ENCODE results near the gene SPATA9.
A peak's percentile ranks its signal among the peaks of the same experiment; 100 is the strongest.

SPATA9 gene

DNA sequence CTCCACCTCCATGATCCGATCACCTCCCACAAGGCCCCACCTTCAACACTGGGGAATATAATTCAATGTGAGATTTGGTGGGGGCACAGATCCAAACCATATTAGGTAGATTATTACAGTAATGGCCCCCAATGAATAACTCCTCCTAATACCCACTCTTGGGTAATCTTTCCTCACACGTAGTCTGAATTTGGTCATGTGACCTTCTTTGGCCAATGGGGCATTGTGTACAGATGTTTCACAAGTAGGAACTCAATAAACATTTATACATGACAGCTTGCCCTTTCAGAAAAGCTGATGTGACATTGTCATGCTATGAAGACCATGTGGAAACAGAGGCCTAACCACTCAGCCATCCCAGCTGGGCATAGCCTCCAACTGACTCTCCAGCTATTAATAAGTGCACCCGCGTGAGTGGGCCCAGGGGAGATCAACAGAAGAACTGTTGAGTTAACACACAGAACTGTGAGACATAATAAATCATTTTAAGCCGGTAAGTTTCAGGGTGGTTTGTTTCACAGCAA, 52.3 kb downstream of the SPATA9 start:
- Histone ChIP-seq H3K9me3 (ENCODE audit: control insufficient read depth, insufficient read depth, low read depth, low read length) (no peaks in the 10 kb centered on the region), H3K4me3 (ENCODE audit: low read depth, low read length) (no peak overlapping the region), H3K27ac (ENCODE audit: extremely low read depth, low read depth, low read length) (no peak overlapping the region), H3K36me3 (ENCODE audit: control insufficient read depth in 2 of 2, insufficient read depth in 1 of 2, low read length in 2 of 2) (no peaks in the 10 kb centered on the region), H3K4me1 (ENCODE audit: control insufficient read depth, insufficient read depth, low read length) (no peaks in the 10 kb centered on the region)
- ChIA-PET POLR2A (no interaction called here), CTCF (interaction anchor here (0.9 to 2.2 kb wide), 3 partner anchors 11 to 217 kb away, joined by 3 to 8 read pairs (median 4); no protein-coding TSS in a partner anchor)
- TF ChIP-seq ZNF175 (tag by site-specific recombination; IDR thresholded peaks at IDR 0.05) = no peak
- TF ChIP-seq ZNF2 (tag by site-specific recombination; IDR thresholded peaks at IDR 0.05) = no peak
- no peak for TF ChIP-seq SP7 (tag by site-specific recombination; IDR thresholded peaks at IDR 0.05)

DNA sequence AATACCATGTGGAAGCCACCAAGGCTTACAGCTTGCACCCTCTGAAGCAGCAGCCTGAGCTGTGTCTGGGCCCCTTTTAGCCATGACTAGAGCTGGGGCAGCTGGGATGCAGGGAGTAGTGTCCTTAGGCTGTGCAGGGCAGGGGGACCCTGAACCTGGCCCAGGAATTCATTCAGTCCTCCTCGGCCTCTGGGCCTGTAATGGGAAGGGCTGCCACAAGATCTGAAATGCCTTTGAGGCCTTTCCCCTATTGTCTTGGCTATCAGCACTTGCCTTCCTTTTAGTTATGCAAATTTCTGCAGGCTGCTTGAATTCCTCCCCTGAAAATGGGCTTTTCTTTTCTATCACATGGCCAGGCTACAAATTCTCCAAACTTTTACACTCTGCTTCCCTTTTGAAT, 53.9 kb downstream of the SPATA9 start:
- Histone ChIP-seq H3K27ac (ENCODE audit: extremely low read depth, low read depth, low read length) (no peak overlapping the region), H3K9me3 (ENCODE audit: control insufficient read depth, insufficient read depth, low read depth, low read length) (no peaks in the 10 kb centered on the region), H3K4me1 (ENCODE audit: control insufficient read depth, insufficient read depth, low read length) (no peaks in the 10 kb centered on the region), H3K4me3 (ENCODE audit: low read depth, low read length) (no peak overlapping the region), H3K36me3 (ENCODE audit: control insufficient read depth in 2 of 2, insufficient read depth in 1 of 2, low read length in 2 of 2) (no peaks in the 10 kb centered on the region)
- ChIA-PET POLR2A (no interaction called here), CTCF (interaction anchor here (0.6 kb wide), 1 partner anchor 719 kb away, joined by 4 read pairs; no protein-coding TSS in a partner anchor)
- TF ChIP-seq, protein P1, sequence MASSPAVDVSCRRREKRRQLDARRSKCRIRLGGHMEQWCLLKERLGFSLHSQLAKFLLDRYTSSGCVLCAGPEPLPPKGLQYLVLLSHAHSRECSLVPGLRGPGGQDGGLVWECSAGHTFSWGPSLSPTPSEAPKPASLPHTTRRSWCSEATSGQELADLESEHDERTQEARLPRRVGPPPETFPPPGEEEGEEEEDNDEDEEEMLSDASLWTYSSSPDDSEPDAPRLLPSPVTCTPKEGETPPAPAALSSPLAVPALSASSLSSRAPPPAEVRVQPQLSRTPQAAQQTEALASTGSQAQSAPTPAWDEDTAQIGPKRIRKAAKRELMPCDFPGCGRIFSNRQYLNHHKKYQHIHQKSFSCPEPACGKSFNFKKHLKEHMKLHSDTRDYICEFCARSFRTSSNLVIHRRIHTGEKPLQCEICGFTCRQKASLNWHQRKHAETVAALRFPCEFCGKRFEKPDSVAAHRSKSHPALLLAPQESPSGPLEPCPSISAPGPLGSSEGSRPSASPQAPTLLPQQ (tag by site-specific recombination; IDR thresholded peaks at IDR 0.05) = no peak
- peak; percentile 78 for TF ChIP-seq ZNF585B (tag by site-specific recombination; IDR thresholded peaks at IDR 0.05)

DNA sequence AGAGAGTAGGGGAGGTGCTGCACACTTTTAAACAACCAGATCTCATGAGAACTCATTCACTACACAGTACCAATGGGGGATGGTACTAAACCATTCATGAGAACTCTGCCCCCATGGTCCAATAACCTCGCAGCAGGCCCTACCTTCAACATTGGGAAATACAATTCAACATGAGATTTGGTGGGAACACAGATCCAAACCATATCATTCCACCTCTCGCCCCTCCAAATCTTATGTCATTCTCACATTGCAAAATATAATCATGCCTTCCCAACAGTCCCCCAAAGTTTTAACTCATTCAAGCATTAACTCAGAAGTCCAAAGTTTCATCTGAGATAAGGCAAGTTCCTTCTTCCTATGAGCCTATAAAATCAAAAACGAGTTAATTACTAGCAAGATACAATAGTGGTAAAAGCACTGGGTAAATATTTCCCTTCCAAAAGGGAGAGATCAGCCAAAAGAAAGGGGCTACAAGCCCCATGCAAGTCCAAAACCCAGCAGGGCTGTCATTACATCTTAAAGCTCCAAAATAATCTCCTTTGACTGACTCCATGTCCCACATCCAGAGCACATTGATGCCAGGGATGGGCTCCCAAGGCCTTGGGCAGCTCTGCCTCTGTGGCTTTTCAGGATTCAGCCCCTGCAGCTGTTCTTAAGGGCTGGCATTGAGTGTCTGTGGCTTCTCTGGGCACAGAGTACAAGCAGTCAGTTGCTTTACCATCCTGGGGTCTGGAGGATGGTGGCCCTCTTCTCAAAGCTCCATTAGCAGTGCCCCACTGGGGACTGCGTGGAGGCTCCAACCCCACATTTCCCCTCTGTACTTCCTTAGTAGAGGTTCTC, 54.6 kb downstream of the SPATA9 start:
- Histone ChIP-seq H3K4me1 (ENCODE audit: control insufficient read depth, insufficient read depth, low read length) (no peaks in the 10 kb centered on the region), H3K36me3 (ENCODE audit: control insufficient read depth in 2 of 2, insufficient read depth in 1 of 2, low read length in 2 of 2) (no peaks in the 10 kb centered on the region), H3K4me3 (ENCODE audit: low read depth, low read length) (no peak overlapping the region), H3K27ac (ENCODE audit: extremely low read depth, low read depth, low read length) (no peak overlapping the region), H3K9me3 (ENCODE audit: control insufficient read depth, insufficient read depth, low read depth, low read length) (no peaks in the 10 kb centered on the region)
- ChIA-PET POLR2A (no interaction called here), CTCF (interaction anchor here (0.6 to 1.4 kb wide), 2 partner anchors 219 to 718 kb away, joined by 3 to 4 read pairs; no protein-coding TSS in a partner anchor)
- TF ChIP-seq, protein P2, sequence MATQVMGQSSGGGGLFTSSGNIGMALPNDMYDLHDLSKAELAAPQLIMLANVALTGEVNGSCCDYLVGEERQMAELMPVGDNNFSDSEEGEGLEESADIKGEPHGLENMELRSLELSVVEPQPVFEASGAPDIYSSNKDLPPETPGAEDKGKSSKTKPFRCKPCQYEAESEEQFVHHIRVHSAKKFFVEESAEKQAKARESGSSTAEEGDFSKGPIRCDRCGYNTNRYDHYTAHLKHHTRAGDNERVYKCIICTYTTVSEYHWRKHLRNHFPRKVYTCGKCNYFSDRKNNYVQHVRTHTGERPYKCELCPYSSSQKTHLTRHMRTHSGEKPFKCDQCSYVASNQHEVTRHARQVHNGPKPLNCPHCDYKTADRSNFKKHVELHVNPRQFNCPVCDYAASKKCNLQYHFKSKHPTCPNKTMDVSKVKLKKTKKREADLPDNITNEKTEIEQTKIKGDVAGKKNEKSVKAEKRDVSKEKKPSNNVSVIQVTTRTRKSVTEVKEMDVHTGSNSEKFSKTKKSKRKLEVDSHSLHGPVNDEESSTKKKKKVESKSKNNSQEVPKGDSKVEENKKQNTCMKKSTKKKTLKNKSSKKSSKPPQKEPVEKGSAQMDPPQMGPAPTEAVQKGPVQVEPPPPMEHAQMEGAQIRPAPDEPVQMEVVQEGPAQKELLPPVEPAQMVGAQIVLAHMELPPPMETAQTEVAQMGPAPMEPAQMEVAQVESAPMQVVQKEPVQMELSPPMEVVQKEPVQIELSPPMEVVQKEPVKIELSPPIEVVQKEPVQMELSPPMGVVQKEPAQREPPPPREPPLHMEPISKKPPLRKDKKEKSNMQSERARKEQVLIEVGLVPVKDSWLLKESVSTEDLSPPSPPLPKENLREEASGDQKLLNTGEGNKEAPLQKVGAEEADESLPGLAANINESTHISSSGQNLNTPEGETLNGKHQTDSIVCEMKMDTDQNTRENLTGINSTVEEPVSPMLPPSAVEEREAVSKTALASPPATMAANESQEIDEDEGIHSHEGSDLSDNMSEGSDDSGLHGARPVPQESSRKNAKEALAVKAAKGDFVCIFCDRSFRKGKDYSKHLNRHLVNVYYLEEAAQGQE (tag by site-specific recombination; IDR thresholded peaks at IDR 0.05) = no peak
- no peak for TF ChIP-seq ZNF585B (tag by site-specific recombination; IDR thresholded peaks at IDR 0.05)
- TF ChIP-seq, protein P3, sequence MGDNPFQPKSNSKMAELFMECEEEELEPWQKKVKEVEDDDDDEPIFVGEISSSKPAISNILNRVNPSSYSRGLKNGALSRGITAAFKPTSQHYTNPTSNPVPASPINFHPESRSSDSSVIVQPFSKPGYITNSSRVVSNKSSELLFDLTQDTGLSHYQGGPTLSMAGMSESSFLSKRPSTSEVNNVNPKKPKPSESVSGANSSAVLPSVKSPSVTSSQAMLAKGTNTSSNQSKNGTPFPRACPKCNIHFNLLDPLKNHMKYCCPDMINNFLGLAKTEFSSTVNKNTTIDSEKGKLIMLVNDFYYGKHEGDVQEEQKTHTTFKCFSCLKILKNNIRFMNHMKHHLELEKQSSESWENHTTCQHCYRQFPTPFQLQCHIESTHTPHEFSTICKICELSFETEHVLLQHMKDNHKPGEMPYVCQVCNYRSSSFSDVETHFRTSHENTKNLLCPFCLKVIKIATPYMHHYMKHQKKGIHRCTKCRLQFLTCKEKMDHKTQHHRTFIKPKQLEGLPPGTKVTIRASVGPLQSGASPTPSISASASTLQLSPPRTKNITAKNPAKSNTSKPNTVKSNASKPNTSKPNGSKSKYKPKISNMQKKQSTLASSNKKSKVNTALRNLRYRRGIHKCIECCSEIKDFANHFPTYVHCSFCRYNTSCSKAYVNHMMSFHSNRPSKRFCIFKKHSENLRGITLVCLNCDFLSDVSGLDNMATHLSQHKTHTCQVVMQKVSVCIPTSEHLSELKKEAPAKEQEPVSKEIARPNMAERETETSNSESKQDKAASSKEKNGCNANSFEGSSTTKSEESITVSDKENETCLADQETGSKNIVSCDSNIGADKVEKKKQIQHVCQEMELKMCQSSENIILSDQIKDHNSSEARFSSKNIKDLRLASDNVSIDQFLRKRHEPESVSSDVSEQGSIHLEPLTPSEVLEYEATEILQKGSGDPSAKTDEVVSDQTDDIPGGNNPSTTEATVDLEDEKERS (tag by site-specific recombination; IDR thresholded peaks at IDR 0.05) = no peak
- no peak for TF ChIP-seq ZNF10 (tag by site-specific recombination; IDR thresholded peaks at IDR 0.05)
